Stimulated activated effector memory CD8-positive, alpha-beta T cell treated with anti-CD3 and anti-CD28 coated beads, Interleukin-12 subunit alpha, Interleukin-12 subunit beta, amount 100 ng/mL, for 72 hours (primary cell): Measurements from ENCODE around the gene MACO1.
"Not testable (repeated sequence)": the region's sequence is repeated elsewhere in the genome, so short reads cannot be mapped to it uniquely, and the experiment has no call there.

ENCODE experiments used
- ATAC-seq: fragments of 150-1000 bp; cut with Tn5 transposase; 2 replicates; pipeline ENCODE4 v1.10.0; 2021
- DNase-seq, 2 donors: peaks; one replicate each; pipeline ENCODE4 v3.0.0; 2021 to 2022; ENCODE audit warnings: low spot score in 2 of 2
- H3K27ac Mint-ChIP-seq: one replicate; pipeline ENCODE4 v1.8.0; 2022; ENCODE audit warnings: mild to moderate bottlenecking, mixed read lengths
- H3K36me3 Mint-ChIP-seq: one replicate; pipeline ENCODE4 v1.8.0; 2022; ENCODE audit warnings: mild to moderate bottlenecking, mixed read lengths
- H3K4me1 Mint-ChIP-seq: one replicate; pipeline ENCODE4 v1.8.0; 2022; ENCODE audit warnings: mixed read lengths
- H3K4me3 Mint-ChIP-seq: one replicate; pipeline ENCODE4 v1.8.0; 2022; ENCODE audit warnings: mild to moderate bottlenecking, mixed read lengths
- H3K9me3 Mint-ChIP-seq: one replicate; pipeline ENCODE4 v1.8.0; 2022; ENCODE audit warnings: mixed read lengths

Gene MACO1

GRCh38 chr1:25435397-25436108 is 4.9 kb downstream of the MACO1 start:
- Mint-ChIP-seq H3K4me3 (peak overlapping the region; percentile 49), H3K4me1 (peaks cover 52% of the 10 kb centered on the region), H3K9me3 (no peaks in the 10 kb centered on the region), H3K27ac (peak overlapping the region; percentile 69), H3K36me3 (peaks cover 1% of the 10 kb centered on the region)
- ATAC-seq (peak; percentile 31), DNase-seq (no peak)

DNA sequence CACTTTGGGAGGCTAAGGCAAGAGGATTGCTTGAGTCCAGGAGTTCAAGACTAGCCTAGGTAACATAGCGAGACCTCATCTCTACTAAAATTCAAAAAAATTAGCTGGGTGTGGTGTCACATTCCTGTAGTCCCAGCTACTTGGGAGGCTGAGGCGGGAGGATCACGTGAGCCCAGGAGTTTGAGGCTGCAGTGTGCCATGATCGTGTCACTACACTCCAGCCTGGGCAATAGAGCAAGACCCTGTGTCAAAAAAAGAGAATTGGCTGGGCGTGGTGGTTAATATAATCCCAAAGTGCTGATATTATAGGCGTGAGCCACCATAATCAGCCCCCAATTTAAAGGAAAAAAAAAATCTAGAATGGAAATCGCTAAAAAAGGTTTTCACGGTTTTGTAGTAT is 7.0 kb downstream of the MACO1 start:
- Mint-ChIP-seq H3K36me3 (no peaks in the 10 kb centered on the region), H3K27ac (no peak overlapping the region), H3K9me3 (no peaks in the 10 kb centered on the region), H3K4me1 (peaks cover 54% of the 10 kb centered on the region), H3K4me3 (no peak overlapping the region)
- no peak for ATAC-seq
- no peak for DNase-seq

- no peak for ATAC-seq
- H3K4me1 Mint-ChIP-seq, result peaks cover 45% of the 10 kb centered on the region
- no peak for DNase-seq
Observed at GRCh38 chr1:25439287-25439686, 8.6 kb downstream of the MACO1 start.

DNA sequence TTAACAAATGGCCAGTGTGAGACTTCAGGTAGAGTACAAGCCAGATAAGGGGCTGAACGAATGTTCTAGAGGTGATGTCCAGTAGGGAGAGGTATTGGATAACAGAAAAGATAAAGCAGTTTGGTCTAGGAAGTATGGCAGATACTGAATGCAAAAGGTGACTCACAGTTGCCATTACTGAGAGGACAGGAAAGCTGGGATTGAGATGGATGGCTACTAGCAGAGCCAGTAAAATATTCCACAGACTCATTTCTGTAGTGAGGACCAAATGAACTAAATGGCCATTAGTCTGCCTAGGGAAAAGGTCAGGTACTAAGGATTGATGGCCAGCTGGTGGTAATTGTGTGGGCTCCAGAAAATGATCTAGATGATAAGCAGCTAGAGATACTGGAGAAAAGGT is 11.5 kb downstream of the MACO1 start:
- H3K9me3 Mint-ChIP-seq, result no peaks in the 10 kb centered on the region

More at GRCh38 chr1:25439287-25439686, 8.6 kb downstream of the MACO1 start:
- H3K36me3 Mint-ChIP-seq, result no peaks in the 10 kb centered on the region
- H3K9me3 Mint-ChIP-seq, result no peaks in the 10 kb centered on the region
- no peak overlapping the region for H3K27ac Mint-ChIP-seq
- H3K4me3 Mint-ChIP-seq, result no peak overlapping the region

GRCh38 chr1:25443030-25443699 is 12.5 kb downstream of the MACO1 start:
- Mint-ChIP-seq H3K27ac (no peak overlapping the region), H3K4me1 (peaks cover 20% of the 10 kb centered on the region), H3K9me3 (no peaks in the 10 kb centered on the region), H3K36me3 (peaks cover 20% of the 10 kb centered on the region), H3K4me3 (no peak overlapping the region)
- ATAC-seq, result no peak
- no peak for DNase-seq

More for the DNA sequence above, 11.5 kb downstream of the MACO1 start:
- Mint-ChIP-seq H3K27ac (no peak overlapping the region), H3K4me1 (peaks cover 20% of the 10 kb centered on the region), H3K36me3 (peaks cover 10% of the 10 kb centered on the region), H3K4me3 (no peak overlapping the region)
- no peak for ATAC-seq
- no peak for DNase-seq

GRCh38 chr1:25444604-25445003 is 13.9 kb downstream of the MACO1 start:
- Mint-ChIP-seq H3K4me1 (peaks cover 20% of the 10 kb centered on the region), H3K36me3 (peaks cover 34% of the 10 kb centered on the region)
- H3K9me3 Mint-ChIP-seq, H3K4me3 Mint-ChIP-seq, DNase-seq, ATAC-seq, H3K27ac Mint-ChIP-seq: not testable (repeated sequence)

- Mint-ChIP-seq H3K4me1 (peaks cover 20% of the 10 kb centered on the region), H3K27ac (no peak overlapping the region)
- no peak for DNase-seq
Observed at GRCh38 chr1:25445993-25446538, 15.4 kb downstream of the MACO1 start.

GRCh38 chr1:25447547-25447946 is 16.9 kb downstream of the MACO1 start:
- ATAC-seq (peak; percentile 81), DNase-seq (no peak)
- peaks cover 41% of the 10 kb centered on the region for H3K36me3 Mint-ChIP-seq
- no peak overlapping the region for H3K4me3 Mint-ChIP-seq
- H3K27ac Mint-ChIP-seq, result no peak overlapping the region
- no peaks in the 10 kb centered on the region for H3K9me3 Mint-ChIP-seq
- peaks cover 7% of the 10 kb centered on the region for H3K4me1 Mint-ChIP-seq

More at GRCh38 chr1:25445993-25446538, 15.4 kb downstream of the MACO1 start:
- no peaks in the 10 kb centered on the region for H3K9me3 Mint-ChIP-seq
- no peak overlapping the region for H3K4me3 Mint-ChIP-seq
- ATAC-seq, result no peak
- H3K36me3 Mint-ChIP-seq, result peaks cover 41% of the 10 kb centered on the region

GRCh38 chr1:25450891-25451290 is 20.2 kb downstream of the MACO1 start:
- Mint-ChIP-seq H3K9me3 (no peaks in the 10 kb centered on the region), H3K27ac (no peak overlapping the region), H3K4me1 (no peaks in the 10 kb centered on the region), H3K4me3 (no peak overlapping the region), H3K36me3 (peaks cover 67% of the 10 kb centered on the region)
- no peak for DNase-seq
- ATAC-seq, result no peak

- Mint-ChIP-seq H3K4me1 (no peaks in the 10 kb centered on the region), H3K27ac (no peak overlapping the region), H3K4me3 (no peak overlapping the region), H3K36me3 (peaks cover 71% of the 10 kb centered on the region), H3K9me3 (no peaks in the 10 kb centered on the region)
- DNase-seq (no peak), ATAC-seq (no peak)
Observed at GRCh38 chr1:25451908-25452307, 21.2 kb downstream of the MACO1 start.

DNA sequence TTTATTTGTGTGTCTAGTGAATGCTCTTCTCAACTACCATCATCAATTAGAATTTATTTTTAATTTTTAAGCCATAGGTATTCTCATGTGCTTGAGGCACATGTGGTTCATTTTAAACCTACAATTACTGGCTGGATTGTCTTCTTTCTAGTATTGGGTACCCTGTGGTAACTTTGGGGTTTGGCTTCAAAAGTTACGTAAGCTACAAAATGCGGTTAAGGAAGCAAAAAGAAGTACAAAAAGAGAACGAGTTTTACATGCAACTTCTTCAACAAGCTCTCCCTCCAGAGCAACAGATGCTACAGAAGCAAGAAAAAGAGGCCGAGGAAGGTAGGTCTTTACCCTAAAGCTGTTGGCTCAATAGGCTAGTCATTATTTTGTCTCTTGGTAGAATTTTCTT is 25.8 kb downstream of the MACO1 start:
- no peaks in the 10 kb centered on the region for H3K9me3 Mint-ChIP-seq
- H3K4me1 Mint-ChIP-seq, result no peaks in the 10 kb centered on the region
- H3K36me3 Mint-ChIP-seq, result peaks cover 78% of the 10 kb centered on the region
- H3K27ac Mint-ChIP-seq, result no peak overlapping the region
- ATAC-seq (no peak), DNase-seq (no peak)
- H3K4me3 Mint-ChIP-seq, result no peak overlapping the region

DNA sequence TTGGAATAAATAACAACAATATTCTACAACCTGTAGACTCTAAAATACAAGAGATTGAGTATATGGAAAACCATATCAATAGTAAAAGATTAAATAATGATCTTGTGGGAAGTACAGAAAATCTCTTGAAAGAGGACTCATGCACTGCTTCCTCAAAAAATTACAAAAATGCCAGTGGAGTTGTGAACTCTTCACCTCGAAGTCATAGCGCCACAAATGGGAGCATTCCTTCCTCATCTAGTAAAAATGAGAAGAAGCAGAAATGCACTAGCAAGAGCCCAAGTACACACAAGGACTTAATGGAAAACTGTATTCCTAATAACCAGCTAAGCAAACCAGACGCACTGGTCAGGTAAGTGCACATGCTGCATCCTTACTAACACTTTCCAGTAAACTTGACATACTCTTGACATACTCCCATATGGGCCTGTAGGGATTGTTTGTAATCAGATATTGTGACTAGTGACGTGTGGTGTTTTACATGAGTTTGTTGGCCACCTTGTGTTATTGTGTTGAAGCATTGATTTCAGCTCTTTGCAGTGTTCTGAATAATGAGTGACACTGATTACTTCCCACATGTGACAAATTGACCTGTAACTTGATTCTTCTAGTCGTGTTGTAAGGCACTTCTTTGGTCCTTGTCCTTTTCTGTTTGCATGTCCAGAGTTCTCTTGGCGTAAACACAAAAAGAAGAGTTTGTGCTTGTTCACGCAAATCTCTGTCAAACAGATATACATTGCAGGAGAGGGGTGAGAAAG is 28.0 kb downstream of the MACO1 start:
- no peak for DNase-seq
- ATAC-seq, result no peak
- Mint-ChIP-seq H3K4me3 (no peak overlapping the region), H3K9me3 (no peaks in the 10 kb centered on the region), H3K36me3 (peaks cover 76% of the 10 kb centered on the region), H3K27ac (no peak overlapping the region), H3K4me1 (no peaks in the 10 kb centered on the region)

GRCh38 chr1:25460020-25460419 is 29.3 kb downstream of the MACO1 start:
- ATAC-seq (no peak), DNase-seq (no peak)
- peaks cover 63% of the 10 kb centered on the region for H3K36me3 Mint-ChIP-seq
- no peaks in the 10 kb centered on the region for H3K9me3 Mint-ChIP-seq
- H3K27ac Mint-ChIP-seq, result no peak overlapping the region
- H3K4me3 Mint-ChIP-seq, result no peak overlapping the region
- H3K4me1 Mint-ChIP-seq, result no peaks in the 10 kb centered on the region

GRCh38 chr1:25460816-25461215 is 30.1 kb downstream of the MACO1 start:
- not testable (repeated sequence) for H3K27ac Mint-ChIP-seq, ATAC-seq, H3K4me1 Mint-ChIP-seq, H3K4me3 Mint-ChIP-seq, H3K9me3 Mint-ChIP-seq, DNase-seq
- peaks cover 55% of the 10 kb centered on the region for H3K36me3 Mint-ChIP-seq

DNA sequence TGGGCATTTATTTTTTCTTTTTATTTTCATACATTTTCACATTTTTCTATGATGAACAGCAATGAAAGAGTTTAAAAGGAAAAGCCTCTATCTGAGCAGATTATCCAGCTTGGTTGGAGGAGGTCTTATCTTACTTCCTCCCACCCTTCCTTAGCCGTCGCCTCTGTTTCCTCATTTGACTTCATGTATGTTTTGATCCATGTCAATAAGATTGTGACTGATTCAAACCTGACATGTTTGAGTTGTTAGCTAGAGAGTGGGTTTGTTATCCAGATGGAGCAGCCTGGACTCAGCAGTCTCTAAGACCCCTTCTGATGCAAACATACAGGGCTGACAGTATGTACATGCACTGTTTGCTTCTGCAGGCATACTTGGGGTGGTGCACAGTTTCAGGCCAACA is 31.2 kb downstream of the MACO1 start:
- peaks cover 55% of the 10 kb centered on the region for H3K36me3 Mint-ChIP-seq
- DNase-seq, result no peak
- H3K4me1 Mint-ChIP-seq, result no peaks in the 10 kb centered on the region
- no peak overlapping the region for H3K27ac Mint-ChIP-seq
- H3K9me3 Mint-ChIP-seq, result no peaks in the 10 kb centered on the region
- no peak overlapping the region for H3K4me3 Mint-ChIP-seq
- no peak for ATAC-seq
